ENCODE data around the gene TGFB3.

DNA sequence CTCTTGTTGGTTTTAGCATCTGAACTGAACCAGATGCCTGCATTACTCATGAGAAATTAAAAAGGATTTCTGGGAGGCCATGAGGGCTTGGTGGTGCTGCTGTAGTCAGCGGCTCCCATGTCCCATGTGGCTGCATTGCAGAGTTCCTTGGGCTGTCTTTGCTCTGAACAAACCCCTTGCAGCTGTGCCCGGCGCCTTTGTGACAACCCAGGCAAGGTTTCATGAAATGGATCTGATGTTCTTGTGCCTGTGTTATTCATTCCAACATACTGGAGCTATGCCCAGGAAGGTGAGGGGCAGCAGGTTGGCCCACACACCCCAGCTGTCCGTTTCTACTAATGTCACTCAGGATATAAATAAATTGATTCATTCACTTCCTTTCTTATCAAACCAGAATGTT is 40.8 kb downstream of the TGFB3 start:
- TF ChIP-seq, protein P1, sequence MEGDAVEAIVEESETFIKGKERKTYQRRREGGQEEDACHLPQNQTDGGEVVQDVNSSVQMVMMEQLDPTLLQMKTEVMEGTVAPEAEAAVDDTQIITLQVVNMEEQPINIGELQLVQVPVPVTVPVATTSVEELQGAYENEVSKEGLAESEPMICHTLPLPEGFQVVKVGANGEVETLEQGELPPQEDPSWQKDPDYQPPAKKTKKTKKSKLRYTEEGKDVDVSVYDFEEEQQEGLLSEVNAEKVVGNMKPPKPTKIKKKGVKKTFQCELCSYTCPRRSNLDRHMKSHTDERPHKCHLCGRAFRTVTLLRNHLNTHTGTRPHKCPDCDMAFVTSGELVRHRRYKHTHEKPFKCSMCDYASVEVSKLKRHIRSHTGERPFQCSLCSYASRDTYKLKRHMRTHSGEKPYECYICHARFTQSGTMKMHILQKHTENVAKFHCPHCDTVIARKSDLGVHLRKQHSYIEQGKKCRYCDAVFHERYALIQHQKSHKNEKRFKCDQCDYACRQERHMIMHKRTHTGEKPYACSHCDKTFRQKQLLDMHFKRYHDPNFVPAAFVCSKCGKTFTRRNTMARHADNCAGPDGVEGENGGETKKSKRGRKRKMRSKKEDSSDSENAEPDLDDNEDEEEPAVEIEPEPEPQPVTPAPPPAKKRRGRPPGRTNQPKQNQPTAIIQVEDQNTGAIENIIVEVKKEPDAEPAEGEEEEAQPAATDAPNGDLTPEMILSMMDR (IDR thresholded peaks at IDR 0.05; ENCODE audit: low read depth, low read length, missing input control): no peak
- no peak for TF ChIP-seq SP1 (IDR thresholded peaks at IDR 0.05)
- no peak for TF ChIP-seq YY1 (IDR thresholded peaks at IDR 0.05)
- no peak for TF ChIP-seq MAX (IDR thresholded peaks at IDR 0.05)
- TF ChIP-seq FOXA1 (IDR thresholded peaks at IDR 0.05): no peak
- no peak for TF ChIP-seq RAD21 (IDR thresholded peaks at IDR 0.05)

Measured in liver (tissue), 3 donors.